Stomach (tissue), 4 donors: ENCODE data around the gene MAEL.

Source experiments
- EP300 ChIP-seq: sonication (generic); formaldehyde crosslinking; IDR thresholded peaks from one replicate; pipeline ENCODE4 v1.6.1; 2017; ENCODE audit warnings: antibody characterized with exemption
- POLR2A ChIP-seq, 4 donors: fragments of 450-650 bp; IDR thresholded peaks; one replicate each; pipeline ENCODE4 v1.6.1; 2016; ENCODE audit warnings: antibody characterized with exemption in 4 of 4, control low read depth in 2 of 4, mild to moderate bottlenecking in 1 of 4, moderate library complexity in 1 of 4
- POLR2AphosphoS5 ChIP-seq, 3 donors: sonication (generic); formaldehyde crosslinking; IDR thresholded peaks; one replicate each; pipeline ENCODE4 v1.6.1; 2016; ENCODE audit warnings: antibody characterized with exemption in 3 of 3
- TF ChIP-seq, protein P1 (sequence below), 7 experiments: fragments of 450-650 bp in 4 of 7; fragments of 200-600 bp in 3 of 7; sonication (generic) in 3 of 7; IDR thresholded peaks; one replicate each; pipeline ENCODE4 v1.5.1; 2016 to 2019; ENCODE audit warnings: antibody characterized with exemption in 7 of 7, control low read depth in 2 of 7, mild to moderate bottlenecking in 1 of 7

- TF ChIP-seq, protein P1, sequence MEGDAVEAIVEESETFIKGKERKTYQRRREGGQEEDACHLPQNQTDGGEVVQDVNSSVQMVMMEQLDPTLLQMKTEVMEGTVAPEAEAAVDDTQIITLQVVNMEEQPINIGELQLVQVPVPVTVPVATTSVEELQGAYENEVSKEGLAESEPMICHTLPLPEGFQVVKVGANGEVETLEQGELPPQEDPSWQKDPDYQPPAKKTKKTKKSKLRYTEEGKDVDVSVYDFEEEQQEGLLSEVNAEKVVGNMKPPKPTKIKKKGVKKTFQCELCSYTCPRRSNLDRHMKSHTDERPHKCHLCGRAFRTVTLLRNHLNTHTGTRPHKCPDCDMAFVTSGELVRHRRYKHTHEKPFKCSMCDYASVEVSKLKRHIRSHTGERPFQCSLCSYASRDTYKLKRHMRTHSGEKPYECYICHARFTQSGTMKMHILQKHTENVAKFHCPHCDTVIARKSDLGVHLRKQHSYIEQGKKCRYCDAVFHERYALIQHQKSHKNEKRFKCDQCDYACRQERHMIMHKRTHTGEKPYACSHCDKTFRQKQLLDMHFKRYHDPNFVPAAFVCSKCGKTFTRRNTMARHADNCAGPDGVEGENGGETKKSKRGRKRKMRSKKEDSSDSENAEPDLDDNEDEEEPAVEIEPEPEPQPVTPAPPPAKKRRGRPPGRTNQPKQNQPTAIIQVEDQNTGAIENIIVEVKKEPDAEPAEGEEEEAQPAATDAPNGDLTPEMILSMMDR (IDR thresholded peaks at IDR 0.05) = no peak
- TF ChIP-seq POLR2AphosphoS5 (IDR thresholded peaks at IDR 0.05) = no peak
- TF ChIP-seq EP300 = no peak
- TF ChIP-seq POLR2A (IDR thresholded peaks at IDR 0.05) = no peak
Measured at GRCh38 chr1:167068761-167069160, 79.7 kb downstream of the MAEL start.
